KMS-11 (cell line): ENCODE results near the gene HTR6.

Source experiments
- H2AFZ ChIP-seq: fragments of 200-600 bp; sonication (generic); 2 replicates; pipeline ENCODE4 v1.6.1; 2016; ENCODE audit warnings: antibody characterized with exemption, mixed run types, low read depth
- H3K27ac ChIP-seq: fragments of 200-600 bp; sonication (generic); 2 replicates; pipeline ENCODE4 v1.6.1; 2016; ENCODE audit warnings: mild to moderate bottlenecking, mixed run types
- H3K27me3 ChIP-seq: fragments of 200-600 bp; sonication (generic); 2 replicates; pipeline ENCODE4 v1.6.1; 2017; ENCODE audit warnings: mild to moderate bottlenecking, low read depth, mixed run types, moderate library complexity; ENCODE audit not compliant: insufficient read depth
- H3K36me3 ChIP-seq: fragments of 200-600 bp; sonication (generic); 2 replicates; pipeline ENCODE4 v1.6.1; 2017; ENCODE audit warnings: mild to moderate bottlenecking, mixed run types; ENCODE audit not compliant: insufficient read depth
- H3K4me1 ChIP-seq: fragments of 200-600 bp; sonication (generic); 2 replicates; pipeline ENCODE4 v1.6.1; 2016; ENCODE audit warnings: mild to moderate bottlenecking, low read depth, mixed run types; ENCODE audit not compliant: poor library complexity, severe bottlenecking
- H3K4me2 ChIP-seq: fragments of 200-600 bp; sonication (generic); 2 replicates; pipeline ENCODE4 v1.7.0; 2016; ENCODE audit warnings: mild to moderate bottlenecking, mixed run types
- H3K4me3 ChIP-seq: fragments of 200-600 bp; sonication (generic); IDR thresholded peaks from 2 replicates; pipeline ENCODE4 v1.6.1; 2017; ENCODE audit warnings: low read depth, low read length, mixed read lengths; ENCODE audit not compliant: insufficient read depth
- H3K79me2 ChIP-seq: fragments of 200-600 bp; sonication (generic); 2 replicates; pipeline ENCODE4 v1.6.1; 2016; ENCODE audit warnings: low read depth, mixed run types; ENCODE audit not compliant: insufficient read depth
- H3K9ac ChIP-seq: fragments of 200-600 bp; sonication (generic); 2 replicates; pipeline ENCODE4 v1.6.1; 2016; ENCODE audit warnings: mild to moderate bottlenecking, mixed run types
- H4K20me1 ChIP-seq: fragments of 200-600 bp; sonication (generic); 2 replicates; pipeline ENCODE4 v1.6.1; 2016; ENCODE audit warnings: mild to moderate bottlenecking, mixed run types; ENCODE audit not compliant: insufficient read depth
- CTCF ChIP-seq: fragments of 200-600 bp; sonication (generic); conservative IDR thresholded peaks from 2 replicates; pipeline ENCODE4 v1.6.1; 2017; ENCODE audit warnings: low read depth, mild to moderate bottlenecking, antibody characterized with exemption, low read length, moderate library complexity, mixed read lengths

HTR6 gene

GRCh38 chr1:19689856-19690255 is 25.2 kb downstream of the HTR6 start:
- Histone ChIP-seq H2AFZ (no peak overlapping the region), H3K4me2 (peak overlapping the region; percentile 36; the same call in 1 of the 2 replicates), H3K36me3 (no peaks in the 10 kb centered on the region), H3K4me1 (peaks cover 20% of the 10 kb centered on the region), H3K79me2 (no peaks in the 10 kb centered on the region), H3K27ac (peak overlapping the region; percentile 28; the same call in 1 of the 2 replicates), H3K27me3 (no peaks in the 10 kb centered on the region), H3K4me3 (no peak overlapping the region), H3K9ac (no peak overlapping the region), H4K20me1 (no peaks in the 10 kb centered on the region)
- no peak for TF ChIP-seq CTCF

GRCh38 chr1:19690342-19690741 is 25.7 kb downstream of the HTR6 start:
- no peaks in the 10 kb centered on the region for H3K27me3 ChIP-seq
- TF ChIP-seq CTCF: no peak

GRCh38 chr1:19694298-19694697 is 29.6 kb downstream of the HTR6 start:
- H3K79me2 ChIP-seq: no peaks in the 10 kb centered on the region
- no peaks in the 10 kb centered on the region for H3K27me3 ChIP-seq
- no peak overlapping the region for H2AFZ ChIP-seq
- no peak overlapping the region for H3K9ac ChIP-seq
- peaks cover 19% of the 10 kb centered on the region for H3K4me1 ChIP-seq
- no peaks in the 10 kb centered on the region for H4K20me1 ChIP-seq
- H3K36me3 ChIP-seq: no peaks in the 10 kb centered on the region
- no peak overlapping the region for H3K4me2 ChIP-seq
- TF ChIP-seq CTCF: no peak
- H3K4me3 ChIP-seq: no peak overlapping the region
- H3K27ac ChIP-seq: no peak overlapping the region

More at GRCh38 chr1:19690342-19690741, 25.7 kb downstream of the HTR6 start:
- no peak overlapping the region for H3K9ac ChIP-seq
- peak overlapping the region; percentile 36; the same call in 1 of the 2 replicates for H3K4me2 ChIP-seq
- no peak overlapping the region for H3K4me3 ChIP-seq
- no peaks in the 10 kb centered on the region for H3K36me3 ChIP-seq
- peaks cover 20% of the 10 kb centered on the region for H3K4me1 ChIP-seq
- peak overlapping the region; percentile 28; the same call in 1 of the 2 replicates for H3K27ac ChIP-seq
- H3K79me2 ChIP-seq: no peaks in the 10 kb centered on the region
- H2AFZ ChIP-seq: no peak overlapping the region
- no peaks in the 10 kb centered on the region for H4K20me1 ChIP-seq

- Histone ChIP-seq H3K27me3 (no peaks in the 10 kb centered on the region), H3K4me2 (no peak overlapping the region), H3K27ac (no peak overlapping the region), H4K20me1 (no peaks in the 10 kb centered on the region), H3K79me2 (no peaks in the 10 kb centered on the region), H3K4me3 (no peak overlapping the region), H3K4me1 (peaks cover 5% of the 10 kb centered on the region), H3K9ac (no peak overlapping the region), H2AFZ (no peak overlapping the region), H3K36me3 (no peaks in the 10 kb centered on the region)
- no peak for TF ChIP-seq CTCF
These were observed 31.1 kb downstream of the HTR6 start for GRCh38 chr1:19695772-19696171.

GRCh38 chr1:19696820-19697219 is 32.1 kb downstream of the HTR6 start:
- TF ChIP-seq CTCF: no peak
- Histone ChIP-seq H3K4me3 (no peak overlapping the region), H3K27me3 (no peaks in the 10 kb centered on the region), H4K20me1 (no peaks in the 10 kb centered on the region), H3K9ac (no peak overlapping the region), H3K79me2 (no peaks in the 10 kb centered on the region), H3K4me1 (no peaks in the 10 kb centered on the region), H3K27ac (no peak overlapping the region), H2AFZ (no peak overlapping the region), H3K36me3 (no peaks in the 10 kb centered on the region), H3K4me2 (no peak overlapping the region)
